IMR-90 (cell line): Measurements from ENCODE around the gene HHIPL1. TPM values are rescaled to one million over a fixed set of nuclear protein-coding genes. Genes with fewer than 3 reads are reported as not detected.
A peak's percentile ranks its signal among the peaks of the same experiment; 100 is the strongest.

Experiments
- ATAC-seq: fragments of 200-7000 bp; cut with Tn5 transposase; 2 replicates; pipeline ENCODE4 v1.9.1; 2020; ENCODE audit warnings: low read depth, mild to moderate bottlenecking, moderate library complexity
- BruUV-seq: library from RNA; stranded (reverse); fragments of 400-500 nt; replicated peaks from 2 replicates; lab custom pipeline; 2021; lab: Mats Ljungman, UMichigan
- CTCF ChIA-PET: fragments of 300-600 bp; formaldehyde crosslinking; extraction: SDS; loops from one replicate; lab custom pipeline; 2021; ENCODE audit warnings: antibody characterized with exemption; lab: Yijun Ruan, JAX
- POLR2A ChIA-PET: fragments of 300-600 bp; sonication (Branson Sonifier 250); formaldehyde crosslinking; loops from one replicate; lab custom pipeline; 2022; ENCODE audit warnings: antibody characterized with exemption; ENCODE audit not compliant: unreplicated experiment; lab: Charles Lee
- DNase-seq: peaks from one replicate; pipeline ENCODE4 v3.0.0; 2013
- H2AFZ ChIP-seq: replicated peaks from 2 replicates; pipeline ENCODE3; 2013; ENCODE audit warnings: low read length, mild to moderate bottlenecking; ENCODE audit not compliant: poor library complexity
- H2AK5ac ChIP-seq: 2 replicates; pipeline ENCODE4 v1.6.1; 2013; ENCODE audit warnings: low read depth, low read length, inconsistent platforms
- H2AK9ac ChIP-seq: replicated peaks from 2 replicates; pipeline ENCODE3; 2013; ENCODE audit warnings: mild to moderate bottlenecking, low read depth, low read length, moderate library complexity; ENCODE audit not compliant: poor library complexity
- H2BK120ac ChIP-seq: 2 replicates; pipeline ENCODE4 v1.6.1; 2013; ENCODE audit warnings: low read depth, low read length, inconsistent platforms
- H2BK15ac ChIP-seq: 3 replicates; pipeline ENCODE4 v1.6.1; 2013; ENCODE audit warnings: low read depth, low read length, inconsistent platforms
- H2BK20ac ChIP-seq: 2 replicates; pipeline ENCODE4 v1.6.1; 2013; ENCODE audit warnings: low read depth, mild to moderate bottlenecking, inconsistent platforms, low read length, moderate library complexity
- H2BK5ac ChIP-seq: 2 replicates; pipeline ENCODE4 v1.6.1; 2013; ENCODE audit warnings: mild to moderate bottlenecking, low read depth, low read length, inconsistent platforms; ENCODE audit not compliant: poor library complexity, severe bottlenecking
- H3K14ac ChIP-seq: replicated peaks from 2 replicates; pipeline ENCODE4 v1.6.1; 2013; ENCODE audit warnings: low read depth, low read length, inconsistent platforms
- H3K18ac ChIP-seq: 2 replicates; pipeline ENCODE4 v1.6.1; 2013; ENCODE audit warnings: low read depth, low read length, control low read depth
- H3K23ac ChIP-seq: 2 replicates; pipeline ENCODE4 v1.6.1; 2013; ENCODE audit warnings: low read depth, low read length, inconsistent platforms
- H3K27ac ChIP-seq: 2 replicates; pipeline ENCODE4 v1.5.1; 2013; ENCODE audit warnings: mild to moderate bottlenecking, control low read depth, low read length; ENCODE audit not compliant: insufficient read depth
- H3K27me3 ChIP-seq: 2 replicates; pipeline ENCODE4 v1.6.1; 2013; ENCODE audit warnings: low read length; ENCODE audit not compliant: control insufficient read depth, insufficient read depth
- H3K36me3 ChIP-seq: 2 replicates; pipeline ENCODE4 v1.6.1; 2013; ENCODE audit warnings: low read length, mixed read lengths; ENCODE audit not compliant: control insufficient read depth, insufficient read depth
- H3K4ac ChIP-seq: 2 replicates; pipeline ENCODE4 v1.6.1; 2013; ENCODE audit warnings: low read depth, low read length, inconsistent platforms
- H3K4me1 ChIP-seq: 2 replicates; pipeline ENCODE4 v1.6.1; 2013; ENCODE audit warnings: low read length, mixed read lengths; ENCODE audit not compliant: control insufficient read depth, insufficient read depth
- H3K4me2 ChIP-seq: 2 replicates; pipeline ENCODE4 v1.6.1; 2013; ENCODE audit warnings: low read depth, mild to moderate bottlenecking, control low read depth, low read length, moderate library complexity
- H3K4me3 ChIP-seq: 2 replicates; pipeline ENCODE4 v1.5.1; 2013; ENCODE audit warnings: low read depth, mild to moderate bottlenecking, control low read depth, low read length, moderate library complexity; ENCODE audit not compliant: insufficient read depth
- H3K56ac ChIP-seq: 2 replicates; pipeline ENCODE4 v1.6.1; 2013; ENCODE audit warnings: low read length, inconsistent platforms; ENCODE audit not compliant: insufficient read depth; ENCODE audit errors: extremely low read depth
- H3K79me1 ChIP-seq, 2 experiments: 2 replicates each; pipeline ENCODE4 v1.6.1; 2013; ENCODE audit warnings: low read length in 2 of 2, inconsistent platforms in 1 of 2, low read depth in 1 of 2
- H3K9ac ChIP-seq: 2 replicates; pipeline ENCODE4 v1.6.1; 2013; ENCODE audit warnings: low read depth, low read length, control low read depth
- H3K9me1 ChIP-seq: 2 replicates; pipeline ENCODE4 v1.6.1; 2013; ENCODE audit warnings: low read length, inconsistent platforms; ENCODE audit not compliant: insufficient read depth
- H3K9me3 ChIP-seq: 2 replicates; pipeline ENCODE4 v1.6.1; 2013; ENCODE audit warnings: low read length; ENCODE audit not compliant: control insufficient read depth, insufficient read depth
- H4K20me1 ChIP-seq: 2 replicates; pipeline ENCODE4 v1.6.1; 2013; ENCODE audit warnings: low read length, inconsistent platforms; ENCODE audit not compliant: insufficient read depth
- H4K5ac ChIP-seq: 2 replicates; pipeline ENCODE4 v1.6.1; 2013; ENCODE audit warnings: mild to moderate bottlenecking, low read depth, low read length, control low read depth
- H4K8ac ChIP-seq, 2 experiments: 2 replicates each; pipeline ENCODE4 v1.6.1; 2013; ENCODE audit warnings: low read depth in 2 of 2, low read length in 2 of 2, control low read depth in 1 of 2, inconsistent platforms in 1 of 2
- H4K91ac ChIP-seq: 2 replicates; pipeline ENCODE4 v1.6.1; 2013; ENCODE audit warnings: low read depth, low read length, inconsistent platforms; ENCODE audit not compliant: insufficient read depth
- BHLHE40 ChIP-seq: fragments of 150-350 bp; IDR thresholded peaks from 2 replicates; pipeline ENCODE4 v1.6.1; 2016; ENCODE audit warnings: mild to moderate bottlenecking, low read depth, low read length
- CHD1 ChIP-seq: IDR thresholded peaks from 2 replicates; pipeline ENCODE4 v1.6.1; 2012; ENCODE audit warnings: low read depth, low read length, improper control_type of control experiment
- CTCF ChIP-seq: conservative IDR thresholded peaks from 2 replicates; pipeline ENCODE4 v1.5.1; 2012; ENCODE audit warnings: mild to moderate bottlenecking, low read depth, low read length, improper control_type of control experiment
- MXI1 ChIP-seq: IDR thresholded peaks from 2 replicates; pipeline ENCODE4 v1.6.1; 2012; ENCODE audit warnings: low read depth, mild to moderate bottlenecking, low read length, moderate library complexity, borderline replicate concordance
- NFE2L2 ChIP-seq: fragments of 150-350 bp; IDR thresholded peaks from 2 replicates; pipeline ENCODE4 v1.6.1; 2016; ENCODE audit warnings: low read depth, mild to moderate bottlenecking, low read length
- RCOR1 ChIP-seq: IDR thresholded peaks from 2 replicates; pipeline ENCODE4 v1.6.1; 2012; ENCODE audit warnings: mild to moderate bottlenecking, low read length, improper control_type of control experiment; ENCODE audit not compliant: insufficient replicate concordance
- RFX5 ChIP-seq: IDR thresholded peaks from 2 replicates; pipeline ENCODE4 v1.8.0; 2012; ENCODE audit warnings: low read depth, mild to moderate bottlenecking, low read length, moderate library complexity
- WGBS, 2 experiments: methylation state at CpG; one replicate each; pipeline versions ENCODE4 v1.1.5 to v1.1.7; 2013; ENCODE audit warnings: missing lambda C conversion rate in 2 of 2; ENCODE audit not compliant: insufficient read length in 1 of 2; ENCODE audit errors: extremely low coverage in 2 of 2; 5-methylcytosine and 5-hydroxymethylcytosine counted together
- dilution Hi-C: fragments of 300-500 bp; cut with HindIII; formaldehyde crosslinking; loops from one replicate; pipeline ENCODE4 v1.14.3; 2018; ENCODE audit warnings: low sequenced_read_pairs; ENCODE audit not compliant: unreplicated experiment
- in situ Hi-C: fragments of 300-500 bp; cut with MboI; formaldehyde crosslinking; loops from 3 replicates; pipeline ENCODE4 v1.14.3; 2019; ENCODE audit warnings: low sequenced_read_pairs, inconsistent platforms, mixed read lengths
- intact Hi-C: fragments of 100-400 bp; cut with micrococcal nuclease; formaldehyde crosslinking; loops from 2 replicates; pipeline ENCODE4 v1.10.0; 2022
- polyA plus RNA-seq, 3 experiments: library from polyadenylated mRNA; depleted of rRNA; stranded (reverse); fragments of >200 nt; gene quantifications; 2 replicates each; pipeline ENCODE4 v1.2.3, GENCODE V29; 2012; ENCODE audit warnings: low replicate concordance in 1 of 3
- total RNA-seq: library from RNA; depleted of rRNA; stranded (reverse); fragments of >200 nt; gene quantifications from 2 replicates; pipeline ENCODE4 v1.2.3, GENCODE V29; 2012

HHIPL1 gene
- total and polyA plus RNA-seq, 2 of the 4 experiments (the other 2 are of a cell fraction), result 0.65 to 0.72 TPM

DNA sequence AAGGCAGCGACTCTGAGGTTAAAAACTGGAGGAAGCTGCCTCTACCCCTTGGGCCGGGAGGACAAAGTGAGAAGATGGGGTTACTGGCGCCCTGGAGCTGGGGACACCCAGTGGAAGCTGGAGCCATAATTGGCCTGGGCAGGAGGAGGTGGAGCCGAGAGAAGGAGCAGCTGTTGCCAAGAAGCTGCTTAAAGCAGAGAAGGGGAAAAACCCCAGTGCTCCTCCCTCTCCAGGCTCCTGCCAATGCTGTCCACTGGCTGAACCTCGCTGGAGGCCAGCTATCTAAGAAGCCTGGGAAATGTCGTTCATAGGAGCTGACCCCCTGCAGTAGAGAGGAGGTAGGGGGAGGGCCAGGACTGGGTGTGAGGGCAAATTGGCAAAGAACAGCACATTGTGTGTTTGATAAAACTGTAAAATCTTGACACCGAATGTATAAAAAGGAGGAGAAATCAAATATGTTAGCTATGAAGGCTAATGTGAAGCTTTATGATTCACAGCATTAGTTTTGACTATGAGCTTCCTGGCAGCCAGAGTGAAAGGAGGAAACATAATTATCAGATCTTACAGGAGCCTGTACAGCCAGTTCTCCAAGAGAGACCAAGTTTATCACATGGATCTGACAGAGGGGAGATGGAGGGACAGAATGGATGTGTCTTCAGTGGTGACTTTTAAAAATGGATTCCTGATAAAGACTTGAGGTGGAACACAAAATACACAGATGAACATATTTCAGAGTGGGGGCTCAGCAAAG is 9.5 kb downstream of the HHIPL1 start:
- H4K8ac ChIP-seq, result no peak overlapping the region
- no TSS peak for BruUV-seq
- H3K9ac ChIP-seq, result no peak overlapping the region
- no peaks in the 10 kb centered on the region for H3K36me3 ChIP-seq
- CTCF ChIA-PET, result no interaction called here
- dilution Hi-C loops, result no loop called here
- H4K20me1 ChIP-seq, result no peaks in the 10 kb centered on the region
- intact Hi-C loops, result no loop called here
- no peak overlapping the region for H2BK20ac ChIP-seq
- no peak overlapping the region for H3K18ac ChIP-seq
- H3K27me3 ChIP-seq, result peaks cover 20% of the 10 kb centered on the region
- no peak overlapping the region for H3K23ac ChIP-seq
- no peak overlapping the region for H4K91ac ChIP-seq
- no peak overlapping the region for H2BK15ac ChIP-seq
- H2BK120ac ChIP-seq, result no peak overlapping the region
- H2AK5ac ChIP-seq, result no peak overlapping the region; the same call in 1 of the 2 replicates
- H2BK5ac ChIP-seq, result no peak overlapping the region
- ATAC-seq, result peak; percentile 84
- no CpG with 5 or more reads among the region's 7 CpGs for WGBS, 2 experiments
- no peaks in the 10 kb centered on the region for H3K79me1 ChIP-seq
- no peak overlapping the region for H4K5ac ChIP-seq
- H3K4ac ChIP-seq, result no peak overlapping the region
- DNase-seq, result peak; percentile 81
- TF ChIP-seq NFE2L2 (no peak), CTCF (no peak), RFX5 (no peak), BHLHE40 (no peak), RCOR1 (no peak), CHD1 (no peak), MXI1 (no peak)
- no peak overlapping the region for H3K14ac ChIP-seq
- POLR2A ChIA-PET, result no interaction called here
- no peak overlapping the region for H3K56ac ChIP-seq
- peak overlapping the region; percentile 64 for H2AFZ ChIP-seq
- H3K27ac ChIP-seq, result no peak overlapping the region
- H3K4me2 ChIP-seq, result no peak overlapping the region
- peaks cover 3% of the 10 kb centered on the region; the same call in 1 of the 2 replicates for H3K4me1 ChIP-seq
- no peaks in the 10 kb centered on the region for H3K9me3 ChIP-seq
- H3K9me1 ChIP-seq, result peaks cover 11% of the 10 kb centered on the region
- in situ Hi-C loops, result no loop called here
- no peak overlapping the region for H2AK9ac ChIP-seq
- no peak overlapping the region for H3K4me3 ChIP-seq
